ENCODE results near the gene CFAP73. TPM values are rescaled to one million over a fixed set of nuclear protein-coding genes. Genes with fewer than 3 reads are reported as not detected.

Gene CFAP73
- polyA plus RNA-seq, 1 of the 3 experiments (the other 2 are of a cell fraction) = not detected

DNA sequence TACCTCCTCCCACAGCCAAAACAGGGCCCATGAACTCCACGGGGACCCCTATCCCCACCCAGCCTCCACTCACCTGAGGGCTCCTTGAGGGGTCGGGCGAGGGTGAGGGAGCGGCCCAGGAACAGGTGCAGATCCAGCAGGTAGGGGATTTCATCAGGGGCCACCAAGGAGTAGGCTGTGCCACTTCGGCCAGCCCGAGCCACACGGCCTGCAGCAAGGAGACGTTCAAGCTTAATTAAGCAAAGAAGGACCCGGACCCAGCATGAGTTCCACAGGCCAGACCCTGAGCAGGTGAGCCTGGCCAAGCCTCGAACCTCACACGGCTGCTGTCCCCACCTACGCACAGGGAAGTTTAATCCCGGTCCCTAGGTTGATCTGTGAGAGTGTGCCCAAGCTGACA is 20.2 kb downstream of the CFAP73 start:
- no peak overlapping the region for H3K4me3 ChIP-seq (ENCODE audit: low read depth in 2 of 2, low read length in 1 of 2)
- H3F3A ChIP-seq (replicated peaks; ENCODE audit: insufficient read depth) = no peaks in the 10 kb centered on the region
- no peak overlapping the region for H3K4me2 ChIP-seq
- POLR2A ChIA-PET = interaction anchor here (1.6 kb wide), 1 partner anchor 8 kb away, joined by 3 read pairs; no protein-coding TSS in a partner anchor
- H3K27me3 ChIP-seq (ENCODE audit: insufficient read depth) = no peaks in the 10 kb centered on the region
- no peak overlapping the region for H3K27ac ChIP-seq (ENCODE audit: low read depth in 2 of 2, low read length in 1 of 2)
- H3K4me1 ChIP-seq (ENCODE audit: control insufficient read depth in 1 of 2, insufficient read depth in 2 of 2, low read depth in 1 of 2, low read length in 1 of 2) = no peaks in the 10 kb centered on the region
- no peaks in the 10 kb centered on the region for H4K20me1 ChIP-seq (ENCODE audit: insufficient read depth)
- no peaks in the 10 kb centered on the region for H3K9me3 ChIP-seq
- CTCF ChIA-PET = interaction anchor here (10.9 kb wide), 1 partner anchor 120 kb away, joined by 113 read pairs; no protein-coding TSS in a partner anchor
- no peak overlapping the region for H2AFZ ChIP-seq (ENCODE audit: low read depth)
- H3K9me2 ChIP-seq = no peaks in the 10 kb centered on the region
- no peak for DNase-seq
- WGBS (ENCODE audit: low lambda C conversion rate) = 93% methylated on average over 9 of the region's 13 CpGs
- H3K79me2 ChIP-seq (ENCODE audit: insufficient read depth) = no peaks in the 10 kb centered on the region
- no peak overlapping the region for H3K9ac ChIP-seq
- H3K36me3 ChIP-seq (replicated peaks in 1 of 2; ENCODE audit: control insufficient read depth in 1 of 2, insufficient read depth in 2 of 2, low read length in 1 of 2) = peaks cover 42 to 57% of the 10 kb centered on the region in 2 experiments
- TF ChIP-seq, protein P1, sequence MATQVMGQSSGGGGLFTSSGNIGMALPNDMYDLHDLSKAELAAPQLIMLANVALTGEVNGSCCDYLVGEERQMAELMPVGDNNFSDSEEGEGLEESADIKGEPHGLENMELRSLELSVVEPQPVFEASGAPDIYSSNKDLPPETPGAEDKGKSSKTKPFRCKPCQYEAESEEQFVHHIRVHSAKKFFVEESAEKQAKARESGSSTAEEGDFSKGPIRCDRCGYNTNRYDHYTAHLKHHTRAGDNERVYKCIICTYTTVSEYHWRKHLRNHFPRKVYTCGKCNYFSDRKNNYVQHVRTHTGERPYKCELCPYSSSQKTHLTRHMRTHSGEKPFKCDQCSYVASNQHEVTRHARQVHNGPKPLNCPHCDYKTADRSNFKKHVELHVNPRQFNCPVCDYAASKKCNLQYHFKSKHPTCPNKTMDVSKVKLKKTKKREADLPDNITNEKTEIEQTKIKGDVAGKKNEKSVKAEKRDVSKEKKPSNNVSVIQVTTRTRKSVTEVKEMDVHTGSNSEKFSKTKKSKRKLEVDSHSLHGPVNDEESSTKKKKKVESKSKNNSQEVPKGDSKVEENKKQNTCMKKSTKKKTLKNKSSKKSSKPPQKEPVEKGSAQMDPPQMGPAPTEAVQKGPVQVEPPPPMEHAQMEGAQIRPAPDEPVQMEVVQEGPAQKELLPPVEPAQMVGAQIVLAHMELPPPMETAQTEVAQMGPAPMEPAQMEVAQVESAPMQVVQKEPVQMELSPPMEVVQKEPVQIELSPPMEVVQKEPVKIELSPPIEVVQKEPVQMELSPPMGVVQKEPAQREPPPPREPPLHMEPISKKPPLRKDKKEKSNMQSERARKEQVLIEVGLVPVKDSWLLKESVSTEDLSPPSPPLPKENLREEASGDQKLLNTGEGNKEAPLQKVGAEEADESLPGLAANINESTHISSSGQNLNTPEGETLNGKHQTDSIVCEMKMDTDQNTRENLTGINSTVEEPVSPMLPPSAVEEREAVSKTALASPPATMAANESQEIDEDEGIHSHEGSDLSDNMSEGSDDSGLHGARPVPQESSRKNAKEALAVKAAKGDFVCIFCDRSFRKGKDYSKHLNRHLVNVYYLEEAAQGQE (IDR thresholded peaks at IDR 0.05; ENCODE audit: low read depth, low read length) = no peak
- TF ChIP-seq MXI1 (IDR thresholded peaks at IDR 0.05; ENCODE audit: low read depth, low read length) (no peak), TAF1 (IDR thresholded peaks at IDR 0.05; ENCODE audit: borderline replicate concordance, low read depth, low read length) (no peak), JUND (IDR thresholded peaks at IDR 0.05) (no peak), POLR2AphosphoS5 (IDR thresholded peaks at IDR 0.05; ENCODE audit: low read depth, low read length) (no peak), ELF1 (IDR thresholded peaks at IDR 0.05) (no peak), NRF1 (IDR thresholded peaks at IDR 0.05; ENCODE audit: low read depth, low read length) (no peak), FOXM1 (IDR thresholded peaks at IDR 0.05; ENCODE audit: low read depth) (no peak), MEF2A (IDR thresholded peaks at IDR 0.05; ENCODE audit: borderline replicate concordance, low read depth) (no peak), EZH2phosphoT487 (IDR thresholded peaks at IDR 0.05; ENCODE audit: borderline replicate concordance, low read depth) (no peak), RXRA (IDR thresholded peaks at IDR 0.05; ENCODE audit: borderline replicate concordance, low read depth) (no peak), RFX5 (IDR thresholded peaks at IDR 0.05; ENCODE audit: low read length) (no peak), SIN3A (IDR thresholded peaks at IDR 0.05; ENCODE audit: borderline replicate concordance, low read depth, low read length) (no peak), EP300 (IDR thresholded peaks at IDR 0.05; ENCODE audit: borderline replicate concordance in 1 of 2, low read depth in 1 of 2, low read length in 1 of 2) (no peak), NFIC (IDR thresholded peaks at IDR 0.05; ENCODE audit: borderline replicate concordance) (no peak)
- TF ChIP-seq, protein P2, sequence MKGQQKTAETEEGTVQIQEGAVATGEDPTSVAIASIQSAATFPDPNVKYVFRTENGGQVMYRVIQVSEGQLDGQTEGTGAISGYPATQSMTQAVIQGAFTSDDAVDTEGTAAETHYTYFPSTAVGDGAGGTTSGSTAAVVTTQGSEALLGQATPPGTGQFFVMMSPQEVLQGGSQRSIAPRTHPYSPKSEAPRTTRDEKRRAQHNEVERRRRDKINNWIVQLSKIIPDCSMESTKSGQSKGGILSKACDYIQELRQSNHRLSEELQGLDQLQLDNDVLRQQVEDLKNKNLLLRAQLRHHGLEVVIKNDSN (IDR thresholded peaks at IDR 0.05; ENCODE audit: borderline replicate concordance, low read depth) = no peak
- TF ChIP-seq, protein P3, sequence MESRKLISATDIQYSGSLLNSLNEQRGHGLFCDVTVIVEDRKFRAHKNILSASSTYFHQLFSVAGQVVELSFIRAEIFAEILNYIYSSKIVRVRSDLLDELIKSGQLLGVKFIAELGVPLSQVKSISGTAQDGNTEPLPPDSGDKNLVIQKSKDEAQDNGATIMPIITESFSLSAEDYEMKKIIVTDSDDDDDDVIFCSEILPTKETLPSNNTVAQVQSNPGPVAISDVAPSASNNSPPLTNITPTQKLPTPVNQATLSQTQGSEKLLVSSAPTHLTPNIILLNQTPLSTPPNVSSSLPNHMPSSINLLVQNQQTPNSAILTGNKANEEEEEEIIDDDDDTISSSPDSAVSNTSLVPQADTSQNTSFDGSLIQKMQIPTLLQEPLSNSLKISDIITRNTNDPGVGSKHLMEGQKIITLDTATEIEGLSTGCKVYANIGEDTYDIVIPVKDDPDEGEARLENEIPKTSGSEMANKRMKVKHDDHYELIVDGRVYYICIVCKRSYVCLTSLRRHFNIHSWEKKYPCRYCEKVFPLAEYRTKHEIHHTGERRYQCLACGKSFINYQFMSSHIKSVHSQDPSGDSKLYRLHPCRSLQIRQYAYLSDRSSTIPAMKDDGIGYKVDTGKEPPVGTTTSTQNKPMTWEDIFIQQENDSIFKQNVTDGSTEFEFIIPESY (IDR thresholded peaks at IDR 0.05; ENCODE audit: borderline replicate concordance, low read depth) = no peak
- TF ChIP-seq, protein P4, sequence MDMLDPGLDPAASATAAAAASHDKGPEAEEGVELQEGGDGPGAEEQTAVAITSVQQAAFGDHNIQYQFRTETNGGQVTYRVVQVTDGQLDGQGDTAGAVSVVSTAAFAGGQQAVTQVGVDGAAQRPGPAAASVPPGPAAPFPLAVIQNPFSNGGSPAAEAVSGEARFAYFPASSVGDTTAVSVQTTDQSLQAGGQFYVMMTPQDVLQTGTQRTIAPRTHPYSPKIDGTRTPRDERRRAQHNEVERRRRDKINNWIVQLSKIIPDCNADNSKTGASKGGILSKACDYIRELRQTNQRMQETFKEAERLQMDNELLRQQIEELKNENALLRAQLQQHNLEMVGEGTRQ (IDR thresholded peaks at IDR 0.05; ENCODE audit: borderline replicate concordance, low read depth, low read length) = no peak
- TF ChIP-seq, protein P5, sequence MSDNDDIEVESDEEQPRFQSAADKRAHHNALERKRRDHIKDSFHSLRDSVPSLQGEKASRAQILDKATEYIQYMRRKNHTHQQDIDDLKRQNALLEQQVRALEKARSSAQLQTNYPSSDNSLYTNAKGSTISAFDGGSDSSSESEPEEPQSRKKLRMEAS (IDR thresholded peaks at IDR 0.05; ENCODE audit: low read depth) = no peak
- TF ChIP-seq, protein P6, sequence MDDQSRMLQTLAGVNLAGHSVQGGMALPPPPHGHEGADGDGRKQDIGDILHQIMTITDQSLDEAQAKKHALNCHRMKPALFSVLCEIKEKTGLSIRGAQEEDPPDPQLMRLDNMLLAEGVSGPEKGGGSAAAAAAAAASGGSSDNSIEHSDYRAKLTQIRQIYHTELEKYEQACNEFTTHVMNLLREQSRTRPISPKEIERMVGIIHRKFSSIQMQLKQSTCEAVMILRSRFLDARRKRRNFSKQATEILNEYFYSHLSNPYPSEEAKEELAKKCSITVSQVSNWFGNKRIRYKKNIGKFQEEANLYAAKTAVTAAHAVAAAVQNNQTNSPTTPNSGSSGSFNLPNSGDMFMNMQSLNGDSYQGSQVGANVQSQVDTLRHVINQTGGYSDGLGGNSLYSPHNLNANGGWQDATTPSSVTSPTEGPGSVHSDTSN (IDR thresholded peaks at IDR 0.05) = no peak

Data from SK-N-SH (cell line).